HT-29 (cell line): ENCODE data around the gene ANKRD61. TPM values are rescaled to one million over a fixed set of nuclear protein-coding genes. Genes with fewer than 3 reads are reported as not detected.
"Not testable (repeated sequence)": the region's sequence is repeated elsewhere in the genome, so short reads cannot be mapped to it uniquely, and the experiment has no call there.

ENCODE experiments used
- DNase-seq: peaks from one replicate; pipeline ENCODE4 v3.0.0-alpha.2; 2015; ENCODE audit warnings: low spot score
- small RNA-seq: library from RNA; depleted of rRNA; stranded (forward); fragments of <200 nt; gene quantifications from one replicate; pipeline ENCODE3, GENCODE V24; 2014
- total RNA-seq: library from RNA; depleted of rRNA; stranded (reverse); fragments of >200 nt; shearing (Covaris generic); gene quantifications from 2 replicates; pipeline ENCODE4 v1.2.3, GENCODE V29; 2014; rRNA removed

The ANKRD61 gene
- total RNA-seq, 1 experiment from 2014 or later: not detected

DNA sequence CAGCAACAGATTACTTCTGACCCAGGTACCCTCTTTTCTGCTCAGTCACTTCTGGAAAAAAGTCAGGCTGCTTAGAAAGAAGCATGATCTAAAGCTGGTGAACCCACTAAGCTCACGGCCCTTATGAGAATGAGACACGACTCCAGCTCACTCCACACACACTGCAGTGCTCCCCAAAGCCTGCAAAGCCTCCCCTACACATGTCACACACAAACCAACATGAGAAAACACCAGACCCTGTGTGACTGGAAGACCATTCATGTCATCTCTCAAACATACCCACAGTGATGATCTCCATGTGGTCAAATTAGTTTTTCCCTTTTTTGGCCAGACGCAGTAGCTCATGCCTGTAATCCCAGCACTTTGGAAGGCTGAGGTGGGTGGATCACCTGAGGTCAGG is 391 bp downstream of the ANKRD61 start:
- DNase-seq: no peak

DNA sequence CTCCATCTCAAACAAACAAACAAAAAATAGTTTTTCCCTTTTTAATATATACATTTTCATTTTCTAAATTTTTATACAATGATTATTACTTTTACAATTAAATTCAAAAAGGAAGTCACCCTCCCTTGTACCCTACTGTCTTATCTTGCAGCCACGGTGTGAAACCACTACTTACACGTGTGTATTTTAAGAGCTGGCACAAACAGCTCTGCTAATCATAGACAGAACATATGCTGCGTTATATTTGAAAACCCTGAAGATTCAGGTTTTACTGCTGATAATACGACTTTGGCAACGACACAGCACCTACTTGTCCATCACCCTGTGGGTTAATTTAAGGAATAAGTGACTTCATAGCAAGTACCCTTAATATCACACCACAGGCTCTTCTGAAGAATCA is 991 bp downstream of the ANKRD61 start:
- DNase-seq: no peak

DNA sequence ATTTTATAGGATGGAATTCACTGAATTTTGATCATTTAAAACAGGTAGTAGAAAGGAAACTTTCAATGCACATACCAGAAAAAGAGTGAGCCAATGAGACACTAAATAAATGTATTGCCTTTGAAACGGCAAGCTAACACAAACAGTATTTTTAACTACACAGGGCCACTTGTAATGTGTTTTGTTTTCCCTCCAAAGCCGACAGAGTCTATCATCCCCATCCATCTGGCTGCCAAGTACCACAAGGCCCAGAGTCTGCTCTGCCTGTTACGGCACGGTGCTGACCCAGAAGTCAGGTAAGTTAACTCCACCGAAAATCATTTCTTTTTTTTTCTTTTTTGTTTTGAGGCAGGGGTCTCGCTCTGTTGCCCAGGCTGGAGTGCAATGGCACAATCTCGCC is 1.5 kb downstream of the ANKRD61 start:
- no peak for DNase-seq

DNA sequence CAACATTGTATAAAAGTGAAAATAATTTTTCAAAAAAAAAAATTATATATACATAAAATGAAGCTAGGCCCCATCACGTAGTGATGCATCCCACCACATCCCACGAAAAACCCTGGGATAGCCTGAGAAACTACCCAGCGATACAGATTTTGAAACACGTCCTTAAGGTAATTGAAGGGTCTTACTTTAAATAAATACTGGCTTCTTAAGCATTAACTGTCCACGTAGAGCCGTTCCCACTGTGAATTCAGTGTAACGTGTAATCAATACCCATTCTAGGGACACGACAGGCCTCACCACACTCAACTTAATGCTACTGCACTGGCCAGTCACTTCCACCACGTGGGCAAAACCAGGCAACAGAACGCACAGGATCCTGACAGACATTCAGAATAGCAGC is 4.0 kb downstream of the ANKRD61 start:
- no peak for DNase-seq

DNA sequence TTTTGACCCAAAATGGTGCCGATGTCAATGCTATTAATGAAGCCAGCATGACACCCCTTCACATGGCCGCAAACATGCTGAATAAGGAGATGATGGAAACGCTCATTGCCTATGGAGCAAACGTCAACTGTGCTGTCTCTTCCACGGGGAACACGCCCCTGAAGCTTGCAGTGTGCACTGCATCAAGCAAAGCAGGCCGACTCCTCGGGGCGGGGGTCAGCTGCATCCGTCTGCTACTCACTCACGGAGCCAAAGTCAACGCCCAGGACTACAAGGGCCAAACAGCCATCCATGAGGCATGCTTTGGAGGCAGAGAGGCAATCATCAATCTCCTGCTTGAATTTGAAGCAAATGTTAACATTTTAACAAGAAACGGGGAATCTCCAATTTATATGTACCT is 4.5 kb downstream of the ANKRD61 start:
- no peak for DNase-seq

DNA sequence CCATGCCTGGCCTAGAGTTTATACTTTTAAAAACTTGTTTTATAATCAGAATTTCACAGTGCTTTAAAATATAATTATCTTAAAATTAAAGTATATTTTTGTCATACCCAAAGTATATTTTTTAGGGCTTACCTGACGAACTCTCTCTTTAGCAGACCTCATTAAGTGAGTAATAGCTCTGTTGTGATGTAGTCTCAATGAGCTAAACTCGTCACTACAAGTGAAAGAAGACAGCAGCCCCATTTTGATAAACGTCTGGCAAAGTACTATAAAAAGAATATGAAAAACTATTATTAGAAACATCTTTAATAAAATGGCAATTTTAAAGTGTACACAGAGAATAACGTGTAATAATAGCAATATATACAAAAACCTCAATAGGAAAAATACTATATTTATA is 18.6 kb downstream of the ANKRD61 start:
- DNase-seq: no peak

DNA sequence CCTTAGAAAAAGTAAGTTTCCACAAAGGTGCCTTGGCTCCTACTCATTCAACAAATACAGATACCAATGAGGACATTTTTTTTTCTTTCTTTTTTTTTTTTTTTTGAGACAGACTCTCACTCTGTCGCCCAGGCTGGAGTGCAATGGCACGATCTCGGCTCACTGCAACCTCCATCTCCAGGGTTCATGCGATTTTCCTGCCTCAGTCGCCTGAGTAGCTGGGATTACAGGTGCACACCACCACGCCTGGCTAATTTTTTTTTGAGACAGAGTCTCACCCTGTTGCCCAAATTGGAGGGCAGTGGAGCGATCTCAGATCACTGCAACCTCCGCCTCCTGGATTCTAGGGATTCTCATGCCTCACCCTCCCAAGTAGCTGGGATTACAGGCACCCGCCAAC is 20.0 kb downstream of the ANKRD61 start:
- DNase-seq: not testable (repeated sequence)

DNA sequence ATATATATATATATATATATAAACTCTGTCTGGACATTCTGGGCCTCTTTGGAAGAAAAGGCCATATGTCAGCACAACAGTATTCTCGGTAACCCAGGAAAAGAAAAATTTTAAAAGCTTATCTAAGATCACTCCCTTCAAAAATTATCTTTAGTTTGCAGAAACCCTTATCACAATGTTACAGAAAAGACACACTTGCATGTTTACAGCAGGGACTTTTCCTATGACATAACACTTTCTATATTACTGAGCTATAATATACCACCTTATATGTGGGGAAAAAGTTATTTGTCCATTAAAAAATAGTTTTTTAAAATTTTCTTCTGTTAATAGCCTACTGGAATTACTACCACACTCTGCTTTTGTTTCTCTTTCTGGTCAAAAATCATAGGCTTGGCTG is 25.4 kb downstream of the ANKRD61 start:
- DNase-seq: no peak

DNA sequence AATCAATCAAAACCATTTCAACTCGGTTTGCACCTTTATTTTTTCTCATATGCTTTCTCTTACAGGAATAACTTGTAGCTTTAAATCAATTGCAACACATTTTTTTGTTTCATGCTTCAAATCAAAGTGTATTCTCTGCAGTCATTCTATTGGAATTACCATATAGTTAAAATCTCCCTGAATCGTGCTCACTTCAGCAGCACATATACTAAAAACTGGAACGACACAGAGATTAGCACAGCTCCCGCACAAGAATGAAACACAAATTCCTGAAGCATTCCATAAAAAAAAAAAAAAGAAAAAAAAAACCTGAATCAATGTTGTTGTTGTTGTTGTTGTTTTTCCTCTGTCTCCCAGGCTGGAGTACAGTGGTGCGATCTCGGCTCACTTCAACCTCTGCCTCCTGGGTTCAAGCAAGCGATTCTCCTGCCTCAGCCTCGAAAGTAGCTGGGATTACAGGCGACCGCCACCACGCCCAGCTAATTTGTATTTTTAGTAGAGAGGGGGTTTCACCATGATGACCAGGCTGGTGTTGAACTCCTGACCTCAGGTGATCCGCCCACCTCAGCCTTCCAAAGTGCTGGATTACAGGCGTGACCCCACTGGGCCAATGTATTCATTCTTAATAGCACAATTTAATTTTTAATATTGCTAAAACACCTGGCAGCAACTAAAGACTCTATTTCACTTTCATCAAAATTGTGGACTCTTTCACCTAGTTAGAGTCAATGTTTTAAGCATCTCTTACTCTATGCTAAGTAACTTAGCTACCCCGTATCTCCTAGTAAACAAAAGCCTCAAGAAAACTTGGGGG is 26.3 kb downstream of the ANKRD61 start:
- DNase-seq: peak; percentile 8

DNA sequence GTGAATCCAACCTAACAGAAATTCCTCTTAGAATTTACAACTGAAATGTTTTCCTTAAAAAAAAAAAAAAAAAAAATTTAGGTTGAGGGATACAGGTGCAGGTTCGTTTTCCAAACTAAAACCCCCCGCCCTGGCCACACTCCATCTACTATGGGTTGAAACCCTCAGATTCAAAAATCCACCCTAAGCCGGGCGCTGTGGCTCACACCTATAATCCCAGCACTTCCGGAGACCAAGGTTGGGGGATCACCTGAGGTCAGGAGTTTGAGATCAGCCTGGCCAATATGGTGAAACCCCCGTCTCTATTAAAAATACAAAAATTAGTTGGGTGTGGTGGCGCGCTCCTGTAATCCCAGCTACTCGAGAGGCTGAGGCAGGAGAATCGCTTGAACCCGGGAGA is 28.8 kb downstream of the ANKRD61 start:
- DNase-seq: not testable (repeated sequence)

DNA sequence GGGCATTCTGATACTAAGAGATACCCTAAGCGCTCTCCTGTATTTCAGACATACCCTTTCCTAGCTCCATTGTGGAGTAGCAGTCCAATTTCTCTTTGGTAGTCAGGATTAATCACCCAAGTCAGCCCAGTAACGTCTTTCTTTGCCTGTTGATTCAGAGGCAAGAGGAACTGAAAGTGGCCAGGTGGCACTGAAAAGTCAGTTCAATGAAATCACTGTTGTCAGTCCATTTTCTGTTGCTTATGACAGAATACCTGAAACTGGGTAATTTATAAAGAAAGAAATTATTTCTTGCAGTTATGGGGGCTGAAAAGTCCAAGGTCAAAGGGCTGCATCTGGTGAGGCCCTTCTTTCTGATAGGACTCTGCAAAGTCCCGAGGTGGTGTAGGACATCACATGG is 40.2 kb downstream of the ANKRD61 start:
- no peak for DNase-seq

DNA sequence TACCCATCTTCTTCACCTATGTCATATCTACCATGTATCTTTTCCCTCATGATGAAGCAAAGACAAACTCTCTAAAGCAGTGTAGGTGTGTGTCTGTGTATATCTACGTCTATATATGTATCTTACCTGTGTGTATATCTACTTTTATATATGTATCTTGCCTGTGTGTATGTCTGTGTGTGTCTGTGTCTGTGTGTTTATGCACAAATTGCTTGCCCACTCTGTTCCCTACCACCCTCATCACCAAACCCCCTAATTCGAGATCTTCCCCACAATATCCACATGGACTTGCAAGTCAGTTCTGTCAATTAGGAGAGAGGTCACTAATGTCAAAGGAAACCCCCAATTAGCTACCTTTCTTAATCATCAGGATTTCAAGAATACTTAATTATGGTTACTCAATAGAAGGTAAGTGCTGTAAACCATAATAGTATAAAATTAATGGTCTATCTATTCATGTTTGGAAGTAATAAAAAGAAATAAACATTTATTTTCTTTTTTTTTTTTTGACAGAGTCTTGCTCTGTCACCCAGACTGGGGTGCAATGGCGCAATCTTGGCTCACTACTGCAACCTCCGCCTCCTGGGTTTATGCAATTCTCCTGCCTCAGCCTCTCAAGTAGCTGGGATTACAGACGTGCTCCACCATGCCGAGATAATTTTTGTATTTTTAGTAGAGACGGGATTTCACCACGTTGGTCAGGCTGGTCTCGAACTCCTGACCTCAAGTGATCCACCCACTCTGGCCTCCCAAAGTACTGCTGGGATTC is 43.6 kb downstream of the ANKRD61 start:
- no peak for DNase-seq

DNA sequence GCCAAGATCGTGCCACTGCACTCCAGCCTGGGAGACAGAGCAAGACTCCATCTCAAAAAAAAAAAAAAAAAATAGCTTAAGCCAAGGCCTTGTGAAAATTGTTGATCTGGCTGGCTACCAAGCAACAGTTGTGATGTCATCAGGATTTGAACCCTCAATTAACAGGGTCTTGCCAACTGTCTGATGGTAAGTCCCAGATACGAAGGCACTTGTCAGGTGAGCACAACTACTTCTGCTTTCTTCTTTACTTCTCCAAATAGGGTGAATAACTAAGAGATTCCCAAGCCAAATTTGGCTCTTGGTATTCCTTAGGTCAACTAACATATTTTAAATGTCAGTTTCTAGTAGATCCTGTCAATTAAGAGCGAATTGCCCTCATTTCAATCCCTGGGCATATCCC is 47.4 kb downstream of the ANKRD61 start:
- no peak for DNase-seq

DNA sequence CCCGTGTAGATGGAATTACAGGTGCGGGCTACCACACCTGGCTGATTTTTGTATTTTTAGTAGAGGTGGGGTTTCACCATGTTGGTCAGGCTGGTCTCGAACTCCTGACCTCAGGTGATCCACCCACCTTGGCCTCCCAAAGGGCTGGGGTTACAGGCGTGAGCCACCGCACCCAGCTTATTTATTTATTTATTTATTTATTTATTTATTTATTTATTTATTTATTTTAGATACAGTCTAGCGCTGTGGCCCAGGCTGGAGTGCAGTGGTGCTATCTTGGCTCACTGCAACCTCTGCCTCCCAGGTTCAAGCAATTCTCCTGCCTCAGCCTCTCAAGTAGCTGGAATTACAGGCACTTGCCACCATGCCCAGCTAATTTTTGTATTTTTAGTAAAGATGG is 51.9 kb downstream of the ANKRD61 start:
- not testable (repeated sequence) for DNase-seq

Small RNA genes lying within 50 kb of the gene (small RNA-seq; reads per million reads assigned to genes)
- gene RF00019 (not detected), gene RNU6-218P (not detected), gene SNORA80D (5.6 reads per million, percentile 84 among the genes with 10 or more reads in this experiment)

Other genes with a start within 250 kb of the ANKRD61 start
- gene RNF216, start 249.7 kb upstream of the ANKRD61 start, total RNA-seq: 15.9 and 16.0 TPM in 2 replicates
- gene OCM, start 150.6 kb upstream of the ANKRD61 start, total RNA-seq: not detected in 2 replicates
- gene CCZ1, start 132.6 kb upstream of the ANKRD61 start, total RNA-seq: 50.2 and 55.0 TPM in 2 replicates
- 4.4 TPM in 1 of 2 replicates, not detected in the other for gene RSPH10B, start 60.7 kb upstream of the ANKRD61 start, total RNA-seq
- gene PMS2, start 22.3 kb upstream of the ANKRD61 start, total RNA-seq: 9.8 and 13.1 TPM in 2 replicates
- gene AIMP2, start 22.1 kb upstream of the ANKRD61 start, total RNA-seq: 98.3 and 116 TPM in 2 replicates
- gene EIF2AK1, start 27.8 kb downstream of the ANKRD61 start, total RNA-seq: 324 and 358 TPM in 2 replicates
- 10.0 and 10.3 TPM in 2 replicates for gene USP42, start 73.6 kb downstream of the ANKRD61 start, total RNA-seq
- gene CYTH3, start 241.2 kb downstream of the ANKRD61 start, total RNA-seq: 2.9 and 3.1 TPM in 2 replicates